Neural progenitor cell (in vitro differentiated cells): ENCODE measurements around the gene NXN. TPM values are rescaled to one million over a fixed set of nuclear protein-coding genes. Genes with fewer than 3 reads are reported as not detected.

Source experiments
- DNase-seq: peaks from one replicate; pipeline ENCODE4 v3.0.0-alpha.2; 2016; ENCODE audit warnings: low spot score
- H2AFZ ChIP-seq: fragments of 200-600 bp; sonication (generic); replicated peaks from 2 replicates; pipeline ENCODE4 v1.6.1; 2016; ENCODE audit warnings: antibody characterized with exemption
- H3F3A ChIP-seq: fragments of 200-600 bp; sonication (generic); 2 replicates; pipeline ENCODE4 v1.6.1; 2016; ENCODE audit warnings: antibody characterized with exemption, low read depth
- H3K27ac ChIP-seq: fragments of 200-600 bp; sonication (generic); 2 replicates; pipeline ENCODE4 v1.5.1; 2016; ENCODE audit warnings: mild to moderate bottlenecking
- H3K27me3 ChIP-seq: fragments of 200-600 bp; sonication (generic); 2 replicates; pipeline ENCODE4 v1.6.1; 2016; ENCODE audit warnings: mild to moderate bottlenecking, moderate library complexity
- H3K36me3 ChIP-seq: fragments of 200-600 bp; sonication (generic); 2 replicates; pipeline ENCODE4 v1.5.1; 2016
- H3K4me1 ChIP-seq: fragments of 200-600 bp; sonication (generic); 2 replicates; pipeline ENCODE4 v1.6.1; 2016; ENCODE audit warnings: mixed run types
- H3K4me2 ChIP-seq: fragments of 200-600 bp; sonication (generic); 2 replicates; pipeline ENCODE4 v1.6.1; 2016
- H3K4me3 ChIP-seq: fragments of 200-600 bp; sonication (generic); 2 replicates; pipeline ENCODE4 v1.5.1; 2016
- H3K79me2 ChIP-seq: fragments of 200-600 bp; sonication (generic); 2 replicates; pipeline ENCODE4 v1.6.1; 2016; ENCODE audit warnings: low read depth
- H3K9ac ChIP-seq: fragments of 200-600 bp; sonication (generic); 2 replicates; pipeline ENCODE4 v1.6.1; 2016
- H3K9me3 ChIP-seq: fragments of 200-600 bp; sonication (generic); 2 replicates; pipeline ENCODE4 v1.5.1; 2016; ENCODE audit warnings: low read depth
- H4K20me1 ChIP-seq: fragments of 200-600 bp; sonication (generic); 2 replicates; pipeline ENCODE4 v1.6.1; 2016; ENCODE audit warnings: low read depth
- H3K27ac Mint-ChIP-seq: 3 replicates; pipeline ENCODE4 v1.8.0; 2021; ENCODE audit warnings: mixed read lengths
- H3K27me3 Mint-ChIP-seq: 2 replicates; pipeline ENCODE4 v1.8.0; 2022; ENCODE audit warnings: low read depth, mild to moderate bottlenecking, inconsistent platforms, moderate library complexity, mixed read lengths; ENCODE audit not compliant: insufficient read depth
- H3K36me3 Mint-ChIP-seq: 3 replicates; pipeline ENCODE4 v1.8.0; 2021; ENCODE audit warnings: mixed read lengths
- H3K4me1 Mint-ChIP-seq: 3 replicates; pipeline ENCODE4 v1.8.0; 2021; ENCODE audit warnings: mixed read lengths
- H3K4me3 Mint-ChIP-seq: 3 replicates; pipeline ENCODE4 v1.8.0; 2021; ENCODE audit warnings: mild to moderate bottlenecking, moderate library complexity, mixed read lengths
- H3K9me3 Mint-ChIP-seq: 3 replicates; pipeline ENCODE4 v1.8.0; 2020; ENCODE audit warnings: mixed read lengths
- CTCF ChIP-seq: fragments of 200-600 bp; sonication (generic); IDR thresholded peaks from 2 replicates; pipeline ENCODE4 v1.5.1; 2017; ENCODE audit warnings: antibody characterized with exemption, mild to moderate bottlenecking
- EZH2 ChIP-seq: fragments of 200-600 bp; sonication (generic); IDR thresholded peaks from 2 replicates; pipeline ENCODE4 v1.6.1; 2017; ENCODE audit warnings: antibody characterized with exemption, mild to moderate bottlenecking, moderate library complexity
- EZH2phosphoT487 ChIP-seq: fragments of 200-600 bp; sonication (generic); IDR thresholded peaks from 2 replicates; pipeline ENCODE4 v1.6.1; 2017; ENCODE audit warnings: antibody characterized with exemption
- total RNA-seq: library from RNA; depleted of rRNA; stranded (reverse); fragments of >200 nt; gene quantifications from 2 replicates; pipeline ENCODE4 v1.2.3, GENCODE V29; 2015; ENCODE audit warnings: low replicate concordance

Gene NXN
- total RNA-seq, 1 donor from 2014 or later = 35.9 TPM

DNA sequence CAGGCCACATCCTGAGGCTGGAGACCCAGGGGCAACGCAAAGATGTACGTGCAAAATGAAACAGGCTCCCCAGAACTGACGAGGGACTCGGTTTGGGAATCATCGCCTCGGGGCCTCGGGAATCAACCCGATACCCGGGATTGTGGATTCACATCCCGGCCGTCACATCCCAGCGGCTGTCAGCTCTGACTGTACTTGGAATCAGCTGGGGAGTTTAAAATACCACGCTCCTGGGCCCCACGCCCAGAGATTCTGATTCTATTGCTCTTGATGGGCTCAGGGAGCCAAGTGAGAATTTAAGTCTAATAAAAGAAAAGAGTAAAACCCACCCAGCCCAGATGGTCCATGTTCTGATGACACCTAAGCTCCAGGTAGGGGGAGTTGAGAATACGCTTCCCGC, 155.2 kb downstream of the NXN start:
- Mint-ChIP-seq H3K4me1 (peaks cover 4% of the 10 kb centered on the region), H3K27me3 (peaks cover 2% of the 10 kb centered on the region), H3K9me3 (no peaks in the 10 kb centered on the region), H3K4me3 (no peak overlapping the region), H3K36me3 (peaks cover 17% of the 10 kb centered on the region), H3K27ac (no peak overlapping the region)
- peaks cover 5% of the 10 kb centered on the region for H3K79me2 ChIP-seq
- peaks cover 3% of the 10 kb centered on the region for H4K20me1 ChIP-seq
- no peaks in the 10 kb centered on the region for H3K27me3 ChIP-seq
- no peaks in the 10 kb centered on the region for H3K9me3 ChIP-seq
- no peaks in the 10 kb centered on the region for H3K36me3 ChIP-seq
- H2AFZ ChIP-seq = no peak overlapping the region
- no peaks in the 10 kb centered on the region for H3F3A ChIP-seq
- no peak overlapping the region for H3K9ac ChIP-seq
- no peak for DNase-seq
- H3K4me2 ChIP-seq = no peak overlapping the region
- no peak overlapping the region for H3K27ac ChIP-seq
- no peaks in the 10 kb centered on the region for H3K4me1 ChIP-seq
- no peak overlapping the region for H3K4me3 ChIP-seq
- TF ChIP-seq EZH2 (no peak), CTCF (no peak)

- Mint-ChIP-seq H3K4me1 (peaks cover 4% of the 10 kb centered on the region), H3K4me3 (no peak overlapping the region), H3K9me3 (no peaks in the 10 kb centered on the region), H3K27ac (no peak overlapping the region), H3K36me3 (peaks cover 17% of the 10 kb centered on the region), H3K27me3 (peaks cover 2% of the 10 kb centered on the region)
- Histone ChIP-seq H3K79me2 (no peaks in the 10 kb centered on the region), H3K4me3 (no peak overlapping the region), H3K4me2 (no peak overlapping the region), H3K9ac (no peak overlapping the region), H3K36me3 (no peaks in the 10 kb centered on the region), H3K27me3 (no peaks in the 10 kb centered on the region), H3F3A (no peaks in the 10 kb centered on the region), H3K4me1 (no peaks in the 10 kb centered on the region), H3K9me3 (no peaks in the 10 kb centered on the region), H2AFZ (no peak overlapping the region), H4K20me1 (peaks cover 3% of the 10 kb centered on the region), H3K27ac (no peak overlapping the region)
- no peak for DNase-seq
- TF ChIP-seq EZH2 (no peak), EZH2phosphoT487 (no peak), CTCF (no peak)
Observed at GRCh38 chr17:823501-823902, 156.1 kb downstream of the NXN start.

DNA sequence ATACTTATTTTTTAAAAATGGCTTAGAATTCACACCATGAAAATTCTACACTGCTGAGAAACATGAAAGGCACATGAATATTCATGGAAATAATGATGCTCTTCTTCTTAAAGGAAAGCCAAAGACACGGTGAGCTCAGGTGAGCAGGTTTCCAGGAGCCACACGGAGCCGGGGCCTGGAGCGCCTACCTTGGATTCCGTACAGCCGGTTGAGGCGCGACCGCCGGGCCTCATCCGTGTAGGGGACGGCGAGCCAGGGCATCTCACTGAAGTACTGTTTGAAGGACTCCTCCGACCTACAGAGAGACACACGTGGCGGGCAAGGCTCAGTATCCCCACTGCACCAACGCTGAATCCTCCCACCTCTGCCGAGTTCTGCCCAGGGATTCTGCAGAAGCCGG, 160.3 kb downstream of the NXN start:
- H3K36me3 ChIP-seq = no peaks in the 10 kb centered on the region
- H3K27me3 ChIP-seq = no peaks in the 10 kb centered on the region
- Mint-ChIP-seq H3K27me3 (peaks cover 2% of the 10 kb centered on the region), H3K9me3 (no peaks in the 10 kb centered on the region), H3K4me3 (no peak overlapping the region), H3K4me1 (no peaks in the 10 kb centered on the region), H3K27ac (no peak overlapping the region), H3K36me3 (peaks cover 28% of the 10 kb centered on the region)
- no peaks in the 10 kb centered on the region for H3K9me3 ChIP-seq
- H3K27ac ChIP-seq = no peak overlapping the region
- no peak overlapping the region for H3K4me2 ChIP-seq
- no peak for TF ChIP-seq CTCF
- TF ChIP-seq EZH2 = no peak
- no peak for TF ChIP-seq EZH2phosphoT487
- H2AFZ ChIP-seq = no peak overlapping the region
- no peaks in the 10 kb centered on the region for H4K20me1 ChIP-seq
- no peaks in the 10 kb centered on the region for H3F3A ChIP-seq
- no peak for DNase-seq
- no peaks in the 10 kb centered on the region for H3K79me2 ChIP-seq
- no peaks in the 10 kb centered on the region for H3K4me1 ChIP-seq
- H3K4me3 ChIP-seq = no peak overlapping the region
- H3K9ac ChIP-seq = no peak overlapping the region

DNA sequence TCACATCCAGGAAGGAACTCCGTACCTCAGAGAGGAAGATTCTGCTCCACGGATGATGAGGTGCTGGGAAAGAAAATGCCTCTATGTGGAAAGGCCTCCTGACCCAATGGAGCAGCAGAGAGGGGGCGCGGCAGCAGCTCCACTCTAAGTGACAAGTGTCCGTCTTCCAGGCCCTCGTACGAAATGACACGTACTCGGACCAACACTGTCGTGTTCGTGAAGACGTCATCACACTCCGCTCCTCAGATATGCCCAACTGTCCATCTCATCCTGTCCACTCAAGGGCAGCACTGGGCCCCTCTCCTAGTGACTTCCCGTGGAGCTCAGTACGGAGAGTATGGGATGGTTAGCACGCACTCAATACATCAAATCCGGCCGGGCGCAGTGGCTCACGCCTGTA, 165.2 kb downstream of the NXN start:
- DNase-seq = no peak
- Mint-ChIP-seq H3K4me1 (peaks cover 7% of the 10 kb centered on the region), H3K27me3 (peaks cover under 1% of the 10 kb centered on the region), H3K9me3 (no peaks in the 10 kb centered on the region), H3K36me3 (peaks cover 43% of the 10 kb centered on the region), H3K27ac (no peak overlapping the region), H3K4me3 (no peak overlapping the region)
- no peaks in the 10 kb centered on the region for H3K27me3 ChIP-seq
- no peaks in the 10 kb centered on the region for H4K20me1 ChIP-seq
- H2AFZ ChIP-seq = no peak overlapping the region
- TF ChIP-seq EZH2 (no peak), EZH2phosphoT487 (no peak), CTCF (no peak)
- H3K4me2 ChIP-seq = no peak overlapping the region
- no peaks in the 10 kb centered on the region for H3K36me3 ChIP-seq
- H3F3A ChIP-seq = peaks cover 7% of the 10 kb centered on the region
- no peaks in the 10 kb centered on the region for H3K9me3 ChIP-seq
- H3K27ac ChIP-seq = no peak overlapping the region
- H3K79me2 ChIP-seq = no peaks in the 10 kb centered on the region
- no peak overlapping the region for H3K4me3 ChIP-seq
- no peaks in the 10 kb centered on the region for H3K4me1 ChIP-seq
- H3K9ac ChIP-seq = no peak overlapping the region
